AG04449 (cell line): ENCODE results near the gene CYBA.

Source experiments
- CTCF ChIA-PET: fragments of 350-600 bp; formaldehyde crosslinking; extraction: SDS; loops from one replicate; lab custom pipeline; 2021; ENCODE audit warnings: antibody characterized with exemption; lab: Yijun Ruan, JAX
- POLR2A ChIA-PET: fragments of 400-600, 350-600 bp; formaldehyde crosslinking; extraction: SDS; loops from one replicate; lab custom pipeline; 2020; ENCODE audit warnings: antibody characterized with exemption, inconsistent platforms; lab: Yijun Ruan, JAX
- DNase-seq: peaks from one replicate; pipeline ENCODE4 v3.0.0-alpha.2; 2010; ENCODE audit warnings: low read depth, low spot score
- H3K4me3 ChIP-seq: 2 replicates; pipeline ENCODE4 v1.5.1; 2011; ENCODE audit warnings: low read depth, mild to moderate bottlenecking, control low read depth, low read length
- TF ChIP-seq, protein P1 (sequence below): IDR thresholded peaks from one replicate; pipeline ENCODE4 v1.5.1; 2011; ENCODE audit warnings: mild to moderate bottlenecking, moderate library complexity, low read length, control low read depth, inconsistent platforms; ENCODE audit not compliant: insufficient read depth; ENCODE audit errors: missing control alignments

CYBA gene

DNA sequence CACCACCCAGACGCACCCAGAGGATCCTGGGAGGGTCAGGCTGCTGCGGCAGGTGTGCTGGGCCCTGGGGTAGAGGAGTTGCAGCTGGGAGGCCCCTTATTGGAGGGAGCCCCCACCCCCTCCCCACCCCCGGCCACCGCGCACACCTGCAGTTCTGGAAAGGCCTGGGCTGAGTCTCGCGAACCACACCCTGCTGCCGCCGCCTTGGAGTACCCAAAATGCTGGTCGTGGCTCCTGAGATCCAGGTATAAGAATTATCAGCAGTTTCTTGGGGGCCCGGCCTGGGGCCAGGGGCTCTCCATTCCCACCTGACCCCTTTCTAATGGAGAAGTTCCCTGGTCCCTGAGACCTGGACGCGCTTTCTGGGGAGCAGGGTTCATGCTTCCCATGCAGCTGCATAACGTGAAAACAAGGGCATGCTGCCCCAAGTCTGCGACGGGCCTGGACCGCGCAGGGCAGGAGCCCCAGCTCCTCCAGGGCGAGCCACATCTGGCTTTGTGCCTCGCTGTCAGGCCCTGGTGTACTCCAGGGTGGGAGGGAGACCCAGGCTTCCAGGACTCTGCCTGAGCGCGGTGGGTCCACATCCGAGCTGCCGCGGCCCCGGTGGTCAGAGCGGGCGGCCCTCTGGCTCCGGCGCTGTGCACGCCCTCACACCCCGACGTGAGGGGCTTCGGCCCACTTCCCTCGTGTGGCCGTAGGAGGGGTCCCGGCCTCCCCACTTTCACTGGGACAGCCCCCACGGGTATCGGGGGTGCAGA lies 42.7 kb upstream of the CYBA start:
- CTCF ChIA-PET: interaction anchor here (1.4 kb wide), 1 partner anchor 9 kb away, joined by 5 read pairs; no protein-coding TSS in a partner anchor
- H3K4me3 ChIP-seq: no peak overlapping the region
- no peak for DNase-seq
- POLR2A ChIA-PET: no interaction called here
- TF ChIP-seq, protein P1, sequence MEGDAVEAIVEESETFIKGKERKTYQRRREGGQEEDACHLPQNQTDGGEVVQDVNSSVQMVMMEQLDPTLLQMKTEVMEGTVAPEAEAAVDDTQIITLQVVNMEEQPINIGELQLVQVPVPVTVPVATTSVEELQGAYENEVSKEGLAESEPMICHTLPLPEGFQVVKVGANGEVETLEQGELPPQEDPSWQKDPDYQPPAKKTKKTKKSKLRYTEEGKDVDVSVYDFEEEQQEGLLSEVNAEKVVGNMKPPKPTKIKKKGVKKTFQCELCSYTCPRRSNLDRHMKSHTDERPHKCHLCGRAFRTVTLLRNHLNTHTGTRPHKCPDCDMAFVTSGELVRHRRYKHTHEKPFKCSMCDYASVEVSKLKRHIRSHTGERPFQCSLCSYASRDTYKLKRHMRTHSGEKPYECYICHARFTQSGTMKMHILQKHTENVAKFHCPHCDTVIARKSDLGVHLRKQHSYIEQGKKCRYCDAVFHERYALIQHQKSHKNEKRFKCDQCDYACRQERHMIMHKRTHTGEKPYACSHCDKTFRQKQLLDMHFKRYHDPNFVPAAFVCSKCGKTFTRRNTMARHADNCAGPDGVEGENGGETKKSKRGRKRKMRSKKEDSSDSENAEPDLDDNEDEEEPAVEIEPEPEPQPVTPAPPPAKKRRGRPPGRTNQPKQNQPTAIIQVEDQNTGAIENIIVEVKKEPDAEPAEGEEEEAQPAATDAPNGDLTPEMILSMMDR: no peak

DNA sequence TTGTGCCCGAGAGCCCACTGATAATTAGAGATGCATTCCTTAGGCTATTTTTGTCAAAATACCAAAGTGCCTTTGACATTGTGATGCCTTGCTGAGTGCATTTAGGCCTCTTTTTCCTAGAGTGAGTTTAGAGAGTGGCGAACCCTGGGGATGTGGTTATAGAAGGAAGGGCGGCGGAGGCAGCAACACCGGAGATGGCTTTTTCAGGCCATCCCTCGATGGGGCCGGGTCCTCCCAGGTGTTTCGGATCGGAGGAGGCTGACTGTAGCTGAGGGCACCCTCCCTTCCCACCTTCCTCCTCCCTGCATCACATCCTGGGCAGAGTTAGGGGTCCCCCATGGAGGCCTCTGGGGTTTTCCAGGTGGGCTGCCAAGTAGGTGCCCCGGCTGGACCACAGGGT lies 42.0 kb upstream of the CYBA start:
- no peak overlapping the region for H3K4me3 ChIP-seq
- CTCF ChIA-PET: interaction anchor here (1.1 to 1.4 kb wide), 2 partner anchors 8 to 44 kb away, joined by 5 read pairs; no protein-coding TSS in a partner anchor
- POLR2A ChIA-PET: no interaction called here
- no peak for DNase-seq
- TF ChIP-seq, protein P1: no peak

DNA sequence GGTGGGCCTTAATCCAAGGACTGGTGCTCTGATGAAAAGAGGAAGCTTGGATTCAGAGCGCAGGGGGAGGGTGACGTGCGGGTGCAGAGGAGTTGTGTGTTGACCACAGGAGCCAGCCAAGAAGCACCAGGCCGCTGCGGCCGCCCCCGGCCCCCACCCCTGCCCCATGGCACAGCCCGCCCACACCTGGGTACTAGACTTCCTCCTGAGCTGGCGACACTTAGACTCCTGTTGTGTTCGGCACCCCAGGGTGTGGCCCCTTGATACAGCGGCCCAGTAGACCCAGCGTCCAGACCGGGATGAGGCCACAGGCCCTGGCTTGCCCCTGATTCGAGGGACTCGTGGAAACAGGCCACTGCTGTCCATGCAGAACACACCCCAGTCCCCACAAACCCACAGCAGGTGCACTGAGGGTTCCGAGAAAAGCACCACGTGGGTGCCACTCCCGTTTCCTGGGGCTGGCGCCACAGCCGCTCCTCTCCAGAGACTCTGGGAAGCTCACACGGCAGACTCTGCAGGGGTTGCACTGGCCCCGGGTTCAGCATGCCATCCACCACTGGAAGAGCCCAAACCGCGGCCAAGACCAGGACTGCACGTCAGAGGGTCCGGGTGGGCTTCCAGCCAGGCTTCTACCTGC lies 41.2 kb upstream of the CYBA start:
- POLR2A ChIA-PET: no interaction called here
- CTCF ChIA-PET: interaction anchor here (1.1 kb wide), 1 partner anchor 45 kb away, joined by 5 read pairs; no protein-coding TSS in a partner anchor
- DNase-seq: no peak
- H3K4me3 ChIP-seq: no peak overlapping the region
- TF ChIP-seq, protein P1: no peak

DNA sequence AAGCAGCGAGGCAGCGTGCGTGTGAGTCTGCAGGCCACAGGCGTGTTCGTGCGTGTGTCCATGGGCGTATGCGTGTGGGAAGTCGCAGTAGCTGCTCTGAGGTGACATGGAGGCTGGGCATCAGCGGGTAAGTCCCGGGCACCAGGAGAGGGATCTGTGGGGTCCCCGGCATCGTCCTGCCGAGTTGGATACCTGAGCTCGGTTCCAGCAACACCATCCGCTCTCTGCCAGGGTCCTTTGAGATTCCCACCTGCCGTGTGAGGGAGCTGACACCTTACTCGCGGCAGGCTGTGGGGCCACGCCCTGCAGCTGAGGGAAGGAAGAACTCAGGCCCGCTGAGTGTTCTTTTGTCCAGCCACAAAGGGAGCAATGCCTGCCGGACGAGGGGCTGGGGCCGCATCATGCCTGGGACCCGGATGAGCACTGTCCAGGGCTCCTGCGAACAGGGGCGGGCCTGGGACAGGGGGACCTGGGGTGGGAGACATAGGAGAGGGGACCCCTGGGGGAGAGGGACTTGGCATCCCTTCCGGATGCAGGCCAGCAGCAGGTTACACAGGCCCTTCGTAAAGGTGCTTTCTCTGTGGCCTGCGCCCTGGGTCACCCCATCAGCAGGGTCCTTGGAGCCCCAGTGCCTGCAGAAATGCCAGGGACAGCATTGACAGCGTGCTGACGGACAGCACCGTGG lies 40.4 kb upstream of the CYBA start:
- CTCF ChIA-PET: no interaction called here
- POLR2A ChIA-PET: no interaction called here
- TF ChIP-seq, protein P1: no peak
- DNase-seq: no peak
- no peak overlapping the region for H3K4me3 ChIP-seq

DNA sequence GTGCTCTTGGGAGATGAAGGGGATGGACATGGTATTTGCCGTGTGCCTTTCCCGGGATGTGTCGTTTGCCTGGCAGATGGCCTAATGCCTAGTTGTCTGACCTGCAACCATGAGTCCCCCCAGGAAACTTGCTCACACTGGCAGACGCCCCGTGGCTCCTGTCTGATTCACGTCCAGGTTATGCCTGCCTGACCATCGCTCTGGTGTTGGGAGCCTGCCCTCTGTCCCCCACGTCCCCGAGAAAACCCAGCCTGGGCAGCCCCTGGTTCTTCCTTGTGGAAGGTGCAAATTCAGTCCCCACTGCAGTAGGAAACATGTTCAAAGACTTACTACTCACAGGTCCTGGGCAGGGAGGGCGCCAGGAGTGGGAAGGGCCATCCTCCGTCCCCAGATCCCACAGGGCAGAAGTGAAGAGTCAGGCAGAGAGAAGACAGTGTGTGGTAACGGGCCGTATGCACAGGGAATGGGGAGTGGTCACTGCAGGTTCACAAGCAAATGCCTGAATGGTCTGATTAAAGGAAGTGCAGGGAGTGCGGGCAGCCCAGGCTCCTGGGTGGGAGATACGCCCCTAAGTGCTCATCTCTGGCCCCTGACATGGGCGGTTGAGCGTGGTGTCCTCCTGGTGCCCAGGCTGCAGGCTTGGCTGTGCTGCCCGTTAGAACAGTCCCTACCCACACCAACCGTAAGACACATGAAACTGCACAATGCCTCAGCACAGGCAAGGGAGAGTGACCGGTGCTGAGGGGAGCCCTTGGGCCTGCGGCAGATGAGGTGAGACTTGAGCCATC lies 39.7 kb upstream of the CYBA start:
- ChIA-PET CTCF (no interaction called here), POLR2A (no interaction called here)

More for the DNA sequence above, 39.7 kb upstream of the CYBA start:
- H3K4me3 ChIP-seq: no peak overlapping the region
- TF ChIP-seq, protein P1: no peak
- no peak for DNase-seq
